ENCODE data around the gene EIF4G3. TPM values are rescaled to one million over a fixed set of nuclear protein-coding genes. Genes with fewer than 3 reads are reported as not detected.

EIF4G3 gene
- total RNA-seq, 4 donors from 2014 or later: 48.6 to 73.6 (median 57.9) TPM

GRCh38 chr1:20834780-20835179 lies 341.9 kb downstream of the EIF4G3 start:
- Histone ChIP-seq H3K9me3 (no peaks in the 10 kb centered on the region), H3K27ac (no peak overlapping the region)
- ATAC-seq: no peak

GRCh38 chr1:20834192-20834591 lies 342.5 kb downstream of the EIF4G3 start:
- 100% methylated on average over 1 of the region's 1 CpG for WGBS, 2 donors (ENCODE audit: low coverage in 1 of 2)
- no peak for TF ChIP-seq POLR2AphosphoS5 (IDR thresholded peaks at IDR 0.05)
- no peak for TF ChIP-seq CTCF (IDR thresholded peaks at IDR 0.05)
- TF ChIP-seq EP300 (IDR thresholded peaks at IDR 0.05): no peak
- TF ChIP-seq POLR2A (IDR thresholded peaks at IDR 0.05): no peak
- ATAC-seq: no peak
- Histone ChIP-seq H3K27me3 (no peaks in the 10 kb centered on the region), H3K36me3 (peaks cover 0 to 25% of the 10 kb centered on the region in 2 donors), H3K27ac (no peak overlapping the region), H3K4me1 (no peaks in the 10 kb centered on the region), H3K9me3 (no peaks in the 10 kb centered on the region), H3K4me3 (no peak overlapping the region)

More at GRCh38 chr1:20834780-20835179, 341.9 kb downstream of the EIF4G3 start:
- Histone ChIP-seq H3K36me3 (peaks cover 0 to 31% of the 10 kb centered on the region in 2 donors), H3K4me3 (no peak overlapping the region), H3K27me3 (no peaks in the 10 kb centered on the region), H3K4me1 (no peaks in the 10 kb centered on the region)
- TF ChIP-seq POLR2A (IDR thresholded peaks at IDR 0.05) (no peak), CTCF (IDR thresholded peaks at IDR 0.05) (no peak), EP300 (IDR thresholded peaks at IDR 0.05) (no peak), POLR2AphosphoS5 (IDR thresholded peaks at IDR 0.05) (no peak)

GRCh38 chr1:20830378-20830777 lies 346.3 kb downstream of the EIF4G3 start:
- no peak for TF ChIP-seq CTCF (IDR thresholded peaks at IDR 0.05)
- no peak for TF ChIP-seq POLR2AphosphoS5 (IDR thresholded peaks at IDR 0.05)
- TF ChIP-seq EP300 (IDR thresholded peaks at IDR 0.05): no peak
- no peak for TF ChIP-seq POLR2A (IDR thresholded peaks at IDR 0.05)
- Histone ChIP-seq H3K4me3 (no peak overlapping the region), H3K27me3 (no peaks in the 10 kb centered on the region), H3K27ac (no peak overlapping the region), H3K9me3 (no peaks in the 10 kb centered on the region), H3K36me3 (peaks cover 0 to 25% of the 10 kb centered on the region in 2 donors), H3K4me1 (no peaks in the 10 kb centered on the region)
- no peak for ATAC-seq
- 94 to 95% methylated on average over 2 of the region's 2 CpGs for WGBS, 2 donors (ENCODE audit: low coverage in 1 of 2)

- H3K27me3 ChIP-seq: no peaks in the 10 kb centered on the region
- ATAC-seq: no peak
- H3K9me3 ChIP-seq: no peaks in the 10 kb centered on the region
- H3K27ac ChIP-seq: no peak overlapping the region
- no peaks in the 10 kb centered on the region for H3K4me1 ChIP-seq
- WGBS, 2 donors (ENCODE audit: low coverage in 1 of 2): 67 to 71% methylated on average over 1 of the region's 1 CpG
- H3K36me3 ChIP-seq: peaks cover 0 to 25% of the 10 kb centered on the region in 2 donors
- TF ChIP-seq EP300 (IDR thresholded peaks at IDR 0.05): no peak
- TF ChIP-seq CTCF (IDR thresholded peaks at IDR 0.05): no peak
- TF ChIP-seq POLR2AphosphoS5 (IDR thresholded peaks at IDR 0.05): no peak
- TF ChIP-seq POLR2A (IDR thresholded peaks at IDR 0.05): no peak
- H3K4me3 ChIP-seq: no peak overlapping the region
Measured at GRCh38 chr1:20829946-20830345, 346.8 kb downstream of the EIF4G3 start.

- ATAC-seq: no peak
- WGBS, 2 donors (ENCODE audit: low coverage in 1 of 2): 67 to 76% methylated on average over 1 of the region's 1 CpG
- no peak for TF ChIP-seq POLR2AphosphoS5 (IDR thresholded peaks at IDR 0.05)
- TF ChIP-seq CTCF (IDR thresholded peaks at IDR 0.05): no peak
- TF ChIP-seq POLR2A (IDR thresholded peaks at IDR 0.05): no peak
- no peak for TF ChIP-seq EP300 (IDR thresholded peaks at IDR 0.05)
- Histone ChIP-seq H3K9me3 (no peaks in the 10 kb centered on the region), H3K4me3 (no peak overlapping the region), H3K4me1 (no peaks in the 10 kb centered on the region), H3K36me3 (peaks cover 0 to 28% of the 10 kb centered on the region in 2 donors), H3K27ac (no peak overlapping the region), H3K27me3 (no peaks in the 10 kb centered on the region)
Measured at GRCh38 chr1:20829531-20829930, 347.2 kb downstream of the EIF4G3 start.

Data from gastroesophageal sphincter (tissue), 4 donors.